Trophoblast cell (in vitro differentiated cells and primary cell): ENCODE results near the gene CHD6.

Source experiments
- DNase-seq, 2 donors: peaks; one replicate each; pipeline ENCODE4 v3.0.0-alpha.2; 2016
- H2AFZ ChIP-seq: 2 replicates; pipeline ENCODE4 v1.6.1; 2013; ENCODE audit warnings: low read length, moderate library complexity, mild to moderate bottlenecking; ENCODE audit not compliant: insufficient read depth, poor library complexity
- H2AK5ac ChIP-seq: 2 replicates; pipeline ENCODE4 v1.6.1; 2013; ENCODE audit warnings: mild to moderate bottlenecking, low read length
- H2BK120ac ChIP-seq: 2 replicates; pipeline ENCODE4 v1.6.1; 2013; ENCODE audit warnings: low read length, mild to moderate bottlenecking, moderate library complexity; ENCODE audit not compliant: insufficient read depth, poor library complexity
- H2BK12ac ChIP-seq: 2 replicates; pipeline ENCODE4 v1.6.1; 2013; ENCODE audit warnings: mild to moderate bottlenecking, low read length, moderate library complexity
- H2BK5ac ChIP-seq: 2 replicates; pipeline ENCODE4 v1.6.1; 2013; ENCODE audit warnings: low read length, low read depth, moderate library complexity, mild to moderate bottlenecking; ENCODE audit not compliant: poor library complexity
- H3K14ac ChIP-seq: 2 replicates; pipeline ENCODE4 v1.6.1; 2013; ENCODE audit warnings: mild to moderate bottlenecking, low read length
- H3K18ac ChIP-seq: 2 replicates; pipeline ENCODE4 v1.6.1; 2013; ENCODE audit warnings: mild to moderate bottlenecking, low read length
- H3K23ac ChIP-seq: 2 replicates; pipeline ENCODE4 v1.6.1; 2013; ENCODE audit warnings: low read length
- H3K27ac ChIP-seq: 2 replicates; pipeline ENCODE4 v1.5.1; 2013; ENCODE audit warnings: low read depth, mild to moderate bottlenecking, inconsistent platforms, low read length, moderate library complexity
- H3K27me3 ChIP-seq: 2 replicates; pipeline ENCODE4 v1.6.1; 2013; ENCODE audit warnings: inconsistent platforms, mild to moderate bottlenecking, low read length, moderate library complexity; ENCODE audit not compliant: insufficient read depth
- H3K36me3 ChIP-seq, 2 experiments: 1 replicate in 1 of 2; 2 replicates in 1 of 2; pipeline ENCODE4 v1.6.1; 2013; ENCODE audit warnings: low read length in 2 of 2, mild to moderate bottlenecking in 2 of 2, moderate library complexity in 1 of 2; ENCODE audit not compliant: insufficient read depth in 2 of 2, control insufficient read depth in 1 of 2
- H3K4ac ChIP-seq: 2 replicates; pipeline ENCODE4 v1.6.1; 2013; ENCODE audit warnings: low read depth, mild to moderate bottlenecking, low read length, moderate library complexity
- H3K4me1 ChIP-seq, 2 experiments: 1 replicate in 1 of 2; 2 replicates in 1 of 2; pipeline ENCODE4 v1.6.1; 2013; ENCODE audit warnings: low read length in 2 of 2, mild to moderate bottlenecking in 2 of 2, moderate library complexity in 1 of 2; ENCODE audit not compliant: insufficient read depth in 2 of 2, control insufficient read depth in 1 of 2
- H3K4me2 ChIP-seq: 2 replicates; pipeline ENCODE4 v1.6.1; 2013; ENCODE audit warnings: inconsistent platforms, mild to moderate bottlenecking, low read length, moderate library complexity
- H3K4me3 ChIP-seq: 2 replicates; pipeline ENCODE4 v1.5.1; 2013; ENCODE audit warnings: mild to moderate bottlenecking, low read depth, low read length, inconsistent platforms
- H3K79me1 ChIP-seq: one replicate; pipeline ENCODE4 v1.6.1; 2013; ENCODE audit warnings: low read length
- H3K79me2 ChIP-seq: 2 replicates; pipeline ENCODE4 v1.6.1; 2013; ENCODE audit warnings: low read length, mild to moderate bottlenecking; ENCODE audit not compliant: control insufficient read depth, insufficient read depth, poor library complexity
- H3K9ac ChIP-seq: 2 replicates; pipeline ENCODE4 v1.6.1; 2013; ENCODE audit warnings: mild to moderate bottlenecking, low read length
- H3K9me3 ChIP-seq: 2 replicates; pipeline ENCODE4 v1.6.1; 2013; ENCODE audit warnings: low read depth, mild to moderate bottlenecking, control low read depth, inconsistent platforms, low read length; ENCODE audit not compliant: insufficient read depth
- H4K12ac ChIP-seq: 2 replicates; pipeline ENCODE4 v1.6.1; 2013; ENCODE audit warnings: low read depth, mild to moderate bottlenecking, low read length, moderate library complexity
- H4K8ac ChIP-seq: 2 replicates; pipeline ENCODE4 v1.6.1; 2013; ENCODE audit warnings: low read depth, mild to moderate bottlenecking, low read length, moderate library complexity
- H4K91ac ChIP-seq: one replicate; pipeline ENCODE4 v1.6.1; 2013; ENCODE audit warnings: low read depth, mild to moderate bottlenecking, low read length, moderate library complexity
- WGBS: extraction: QIAGEN DNeasy Blood & Tissue Kit; methylation state at CpG from one replicate; pipeline ENCODE4 v1.1.7; 2013; ENCODE audit warnings: missing lambda C conversion rate; ENCODE audit not compliant: insufficient read length, insufficient coverage; ENCODE audit errors: extremely low coverage; 5-methylcytosine and 5-hydroxymethylcytosine counted together

Gene CHD6

GRCh38 chr20:41422953-41423352 lies 195.2 kb downstream of the CHD6 start:
- no peak for DNase-seq
- no peaks in the 10 kb centered on the region for H3K27me3 ChIP-seq
- H2AK5ac ChIP-seq: no peak overlapping the region
- H3K4ac ChIP-seq: no peak overlapping the region
- no peak overlapping the region for H3K4me3 ChIP-seq
- peaks cover 17 to 34% of the 10 kb centered on the region in 2 experiments for H3K36me3 ChIP-seq
- no peak overlapping the region for H3K27ac ChIP-seq
- no peak overlapping the region for H2AFZ ChIP-seq
- no peaks in the 10 kb centered on the region for H3K79me2 ChIP-seq
- H3K4me2 ChIP-seq: no peak overlapping the region
- no peaks in the 10 kb centered on the region for H3K9me3 ChIP-seq
- no peak overlapping the region for H2BK120ac ChIP-seq
- no peak overlapping the region for H2BK12ac ChIP-seq
- H3K18ac ChIP-seq: no peak overlapping the region
- no peak overlapping the region for H4K12ac ChIP-seq
- H3K9ac ChIP-seq: no peak overlapping the region
- no peak overlapping the region for H3K23ac ChIP-seq
- no peak overlapping the region for H3K14ac ChIP-seq
- no CpG with 5 or more reads among the region's 2 CpGs for WGBS
- no peak overlapping the region for H2BK5ac ChIP-seq
- no peak overlapping the region for H4K91ac ChIP-seq
- H4K8ac ChIP-seq: no peak overlapping the region
- H3K79me1 ChIP-seq: no peaks in the 10 kb centered on the region
- peaks cover 0 to 2% of the 10 kb centered on the region in 2 experiments for H3K4me1 ChIP-seq

- Histone ChIP-seq H3K23ac (no peak overlapping the region), H3K18ac (no peak overlapping the region), H3K36me3 (peaks cover 25 to 44% of the 10 kb centered on the region in 2 experiments), H3K14ac (no peak overlapping the region), H3K9ac (no peak overlapping the region), H3K4me3 (no peak overlapping the region), H3K27me3 (no peaks in the 10 kb centered on the region), H3K4me2 (no peak overlapping the region), H3K27ac (no peak overlapping the region), H2AFZ (no peak overlapping the region), H3K4ac (no peak overlapping the region), H4K12ac (no peak overlapping the region), H4K8ac (no peak overlapping the region), H4K91ac (no peak overlapping the region), H3K79me2 (no peaks in the 10 kb centered on the region), H3K9me3 (peaks cover 2% of the 10 kb centered on the region), H2BK5ac (no peak overlapping the region), H3K79me1 (no peaks in the 10 kb centered on the region), H2BK120ac (no peak overlapping the region), H2AK5ac (no peak overlapping the region), H2BK12ac (no peak overlapping the region), H3K4me1 (peaks cover 2% of the 10 kb centered on the region in 2 experiments)
- WGBS: no CpG with 5 or more reads among the region's 7 CpGs
- no peak for DNase-seq
Observed at GRCh38 chr20:41418739-41419293, 199.4 kb downstream of the CHD6 start.

- Histone ChIP-seq H3K27me3 (no peaks in the 10 kb centered on the region), H3K79me2 (no peaks in the 10 kb centered on the region), H4K91ac (no peak overlapping the region), H3K79me1 (no peaks in the 10 kb centered on the region), H2AK5ac (no peak overlapping the region), H3K14ac (no peak overlapping the region), H3K9me3 (peaks cover 2% of the 10 kb centered on the region), H3K9ac (no peak overlapping the region), H4K8ac (no peak overlapping the region), H3K4me3 (no peak overlapping the region), H2BK120ac (no peak overlapping the region), H2BK5ac (no peak overlapping the region), H2BK12ac (no peak overlapping the region), H3K36me3 (peaks cover 28 to 50% of the 10 kb centered on the region in 2 experiments), H3K18ac (no peak overlapping the region), H2AFZ (no peak overlapping the region), H3K27ac (no peak overlapping the region), H3K4me2 (no peak overlapping the region), H3K4me1 (peaks cover 6% of the 10 kb centered on the region in 2 experiments), H3K4ac (no peak overlapping the region), H4K12ac (no peak overlapping the region), H3K23ac (no peak overlapping the region)
- no CpG with 5 or more reads among the region's 5 CpGs for WGBS
- no peak for DNase-seq
Observed at GRCh38 chr20:41418031-41418430, 200.1 kb downstream of the CHD6 start.

GRCh38 chr20:41415191-41415590 lies 203.0 kb downstream of the CHD6 start:
- no peak overlapping the region for H2BK12ac ChIP-seq
- H3K18ac ChIP-seq: no peak overlapping the region
- H3K23ac ChIP-seq: no peak overlapping the region
- H3K79me1 ChIP-seq: no peaks in the 10 kb centered on the region
- no peak overlapping the region for H2BK120ac ChIP-seq
- H2AK5ac ChIP-seq: no peak overlapping the region
- no peak overlapping the region for H2AFZ ChIP-seq
- H3K27me3 ChIP-seq: no peaks in the 10 kb centered on the region
- no peak overlapping the region for H4K12ac ChIP-seq
- no peak overlapping the region for H4K91ac ChIP-seq
- peaks cover 10 to 14% of the 10 kb centered on the region in 2 experiments for H3K4me1 ChIP-seq
- H3K36me3 ChIP-seq: peaks cover 19 to 44% of the 10 kb centered on the region in 2 experiments
- no peak overlapping the region for H2BK5ac ChIP-seq
- no peak overlapping the region for H4K8ac ChIP-seq
- H3K4me2 ChIP-seq: no peak overlapping the region
- WGBS: no CpG with 5 or more reads among the region's 8 CpGs
- no peaks in the 10 kb centered on the region for H3K79me2 ChIP-seq
- DNase-seq: no peak
- H3K4me3 ChIP-seq: no peak overlapping the region
- no peak overlapping the region for H3K9ac ChIP-seq
- no peak overlapping the region for H3K14ac ChIP-seq
- peaks cover 2% of the 10 kb centered on the region for H3K9me3 ChIP-seq
- no peak overlapping the region for H3K27ac ChIP-seq
- no peak overlapping the region for H3K4ac ChIP-seq
